GM12874 (cell line): Measurements from ENCODE around the gene ARFIP1.

Experiments used
- TF ChIP-seq, protein P1 (sequence below): IDR thresholded peaks from 2 replicates; pipeline ENCODE4 v1.5.1; 2011; ENCODE audit warnings: low read depth, mild to moderate bottlenecking, control low read depth, low read length, moderate library complexity; ENCODE audit not compliant: insufficient read depth

ARFIP1 gene

DNA sequence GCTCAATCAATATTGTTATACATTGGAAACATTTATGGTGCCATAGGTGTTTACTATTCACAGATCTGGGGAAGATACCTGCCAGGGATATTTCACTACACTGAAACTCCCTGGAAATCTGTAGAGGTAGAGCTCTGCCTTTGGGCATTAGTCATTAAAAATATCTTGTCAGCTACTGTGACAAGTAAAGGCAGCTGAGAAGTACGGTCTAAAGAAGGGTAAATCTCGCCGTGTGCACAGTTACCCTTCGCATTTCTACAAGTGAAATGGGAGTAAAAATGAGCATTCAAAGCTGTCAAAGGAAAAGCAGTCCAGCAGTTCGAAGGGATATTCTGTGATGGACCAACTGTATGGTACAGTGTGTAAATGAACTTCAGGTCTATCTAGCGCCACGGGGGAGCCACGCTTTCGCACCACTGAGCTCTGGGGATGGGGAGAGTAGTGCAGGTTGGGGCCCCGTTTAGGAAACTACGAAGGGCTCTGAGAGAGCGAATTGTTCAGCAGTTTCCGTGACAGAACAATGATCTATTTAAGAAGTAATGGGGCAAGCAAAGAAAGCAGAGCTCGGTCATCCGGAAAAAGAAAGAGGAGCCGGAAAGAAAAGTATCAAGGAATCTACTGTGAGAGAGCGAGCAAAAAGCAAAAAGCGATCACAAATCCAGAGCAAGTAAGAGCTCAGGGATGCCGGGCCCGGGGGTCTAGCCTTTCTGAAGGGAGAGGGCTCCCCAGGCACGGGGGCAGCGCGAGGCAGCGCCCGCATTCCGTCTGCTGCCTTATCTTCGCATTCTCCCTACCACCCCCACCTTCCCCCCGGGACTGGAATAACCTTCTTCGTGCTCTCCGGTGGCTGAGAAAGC, 870 bp upstream of the ARFIP1 start:
- TF ChIP-seq, protein P1, sequence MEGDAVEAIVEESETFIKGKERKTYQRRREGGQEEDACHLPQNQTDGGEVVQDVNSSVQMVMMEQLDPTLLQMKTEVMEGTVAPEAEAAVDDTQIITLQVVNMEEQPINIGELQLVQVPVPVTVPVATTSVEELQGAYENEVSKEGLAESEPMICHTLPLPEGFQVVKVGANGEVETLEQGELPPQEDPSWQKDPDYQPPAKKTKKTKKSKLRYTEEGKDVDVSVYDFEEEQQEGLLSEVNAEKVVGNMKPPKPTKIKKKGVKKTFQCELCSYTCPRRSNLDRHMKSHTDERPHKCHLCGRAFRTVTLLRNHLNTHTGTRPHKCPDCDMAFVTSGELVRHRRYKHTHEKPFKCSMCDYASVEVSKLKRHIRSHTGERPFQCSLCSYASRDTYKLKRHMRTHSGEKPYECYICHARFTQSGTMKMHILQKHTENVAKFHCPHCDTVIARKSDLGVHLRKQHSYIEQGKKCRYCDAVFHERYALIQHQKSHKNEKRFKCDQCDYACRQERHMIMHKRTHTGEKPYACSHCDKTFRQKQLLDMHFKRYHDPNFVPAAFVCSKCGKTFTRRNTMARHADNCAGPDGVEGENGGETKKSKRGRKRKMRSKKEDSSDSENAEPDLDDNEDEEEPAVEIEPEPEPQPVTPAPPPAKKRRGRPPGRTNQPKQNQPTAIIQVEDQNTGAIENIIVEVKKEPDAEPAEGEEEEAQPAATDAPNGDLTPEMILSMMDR: no peak

- TF ChIP-seq, protein P1: no peak
Observed at GRCh38 chr4:152780267-152780778, 569 bp downstream of the ARFIP1 start.

- TF ChIP-seq, protein P1: no peak
Observed at GRCh38 chr4:152784490-152785350, 5.0 kb downstream of the ARFIP1 start.

DNA sequence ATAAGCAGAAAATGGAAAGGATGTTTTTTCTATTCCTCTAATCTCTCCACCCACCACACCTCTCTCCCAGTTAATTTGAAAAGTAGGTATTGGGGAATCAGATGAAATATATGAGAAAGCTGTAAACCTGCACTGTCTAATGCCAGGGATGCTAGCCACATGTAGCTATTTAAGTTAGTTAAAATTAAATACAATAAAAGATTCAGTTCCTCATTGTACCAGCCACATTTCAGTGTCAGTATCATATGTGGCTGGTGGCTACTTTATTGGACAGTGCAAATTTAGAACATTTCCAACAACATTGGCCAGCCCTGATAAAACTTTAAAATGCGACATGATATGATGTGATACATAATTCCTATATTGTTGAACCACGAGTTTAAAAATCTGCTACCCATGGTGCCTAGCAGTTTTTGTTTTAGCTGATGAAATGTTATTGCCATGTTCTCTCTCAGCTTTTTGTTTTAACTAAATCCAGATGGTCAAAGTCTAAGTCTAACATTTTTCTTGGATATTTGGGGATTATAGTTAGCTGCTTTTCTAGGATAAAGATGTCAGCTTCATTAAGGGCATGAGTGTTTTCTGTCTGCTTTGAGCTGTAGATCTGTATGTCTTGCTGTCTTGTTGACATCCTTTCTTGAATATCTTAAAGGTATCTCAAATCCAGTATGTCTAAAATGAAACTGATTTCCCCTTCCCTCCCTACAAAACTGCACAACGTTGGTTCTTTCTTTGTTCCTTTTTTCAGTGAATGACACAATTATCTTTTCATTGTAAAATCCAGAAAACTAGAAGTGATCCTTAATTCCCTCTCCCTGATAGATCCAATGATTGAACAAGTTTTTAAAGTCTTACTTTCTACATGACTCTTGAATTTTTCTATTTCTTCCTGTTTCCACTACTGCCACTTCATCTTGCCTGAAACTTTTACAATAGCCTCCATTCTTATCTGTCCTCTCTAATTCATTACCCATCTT, 6.2 kb downstream of the ARFIP1 start:
- TF ChIP-seq, protein P1: no peak

DNA sequence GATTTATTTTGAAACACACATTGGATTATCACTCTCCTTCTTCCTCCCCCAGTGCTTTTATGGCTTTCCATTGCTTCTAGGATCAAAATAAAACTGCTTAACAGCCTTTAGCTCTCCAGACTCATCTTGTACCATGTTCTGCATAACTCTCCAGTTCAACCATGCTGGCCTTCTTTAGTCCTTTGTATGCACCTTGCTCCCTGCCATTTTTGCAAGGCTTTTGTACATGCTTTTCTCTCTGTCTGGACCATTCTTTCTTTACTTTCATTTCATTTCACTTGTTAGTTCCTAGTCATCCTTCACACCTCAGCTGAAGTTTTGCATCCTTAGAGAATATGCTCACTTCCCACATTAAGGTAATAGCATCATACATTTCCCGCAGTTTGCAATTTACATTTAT, 6.9 kb downstream of the ARFIP1 start:
- TF ChIP-seq, protein P1: no peak

DNA sequence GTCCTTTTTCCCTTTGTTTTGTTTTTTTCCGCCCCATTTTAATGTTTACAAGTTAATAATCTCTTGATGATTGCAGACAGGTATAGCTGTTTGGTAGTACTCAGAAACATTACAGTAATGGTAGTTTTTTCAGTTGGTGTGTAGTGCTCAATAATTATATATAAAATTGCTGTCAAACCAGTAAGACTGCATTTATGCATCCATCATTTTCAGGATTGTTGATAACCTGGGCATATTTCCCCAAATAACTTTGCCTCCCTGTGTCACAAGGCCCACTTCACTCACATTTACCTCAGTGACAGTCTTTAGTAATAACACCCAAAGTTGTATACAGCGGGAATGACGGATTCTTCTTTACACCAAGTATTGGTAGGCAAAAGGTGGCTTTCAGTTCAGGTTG, 16.1 kb downstream of the ARFIP1 start:
- TF ChIP-seq, protein P1: no peak

DNA sequence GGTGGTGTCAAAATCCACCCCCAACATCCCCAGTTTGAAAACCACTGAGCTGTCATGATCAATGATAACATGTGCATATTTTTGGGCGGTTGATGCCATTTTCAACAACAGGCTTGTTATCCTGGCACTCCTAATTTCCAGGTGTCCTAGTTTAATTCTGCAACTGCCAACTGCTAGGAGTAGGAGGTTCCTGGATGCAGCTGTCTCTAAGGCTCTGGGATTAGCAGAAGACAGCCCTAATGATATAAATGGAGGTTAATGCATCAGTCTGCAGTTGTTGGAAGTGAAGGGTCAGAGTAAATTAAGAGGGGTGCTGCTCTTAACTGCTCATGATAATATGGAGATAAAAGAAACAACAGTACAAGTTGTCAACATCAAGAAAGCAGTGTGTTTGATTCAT, 23.8 kb downstream of the ARFIP1 start:
- TF ChIP-seq, protein P1: no peak
